Inferior parietal cortex (tissue), 1 donor: Measurements from ENCODE around the gene TTLL13.
"Not testable (repeated sequence)": the region's sequence is repeated elsewhere in the genome, so short reads cannot be mapped to it uniquely, and the experiment has no call there.

ENCODE experiments used
- DNase-seq: peaks from one replicate; pipeline ENCODE4 v3.0.0-alpha.2; 2016; ENCODE audit errors: extremely low spot score

Gene TTLL13

GRCh38 chr15:90281637-90282036 lies 32.3 kb downstream of the TTLL13 start:
- DNase-seq: not testable (repeated sequence)

GRCh38 chr15:90286678-90287077 lies 37.3 kb downstream of the TTLL13 start:
- no peak for DNase-seq

GRCh38 chr15:90287101-90287500 lies 37.7 kb downstream of the TTLL13 start:
- no peak for DNase-seq

- no peak for DNase-seq
These were observed 38.6 kb downstream of the TTLL13 start for GRCh38 chr15:90287946-90288345.

GRCh38 chr15:90291679-90292356 lies 42.5 kb downstream of the TTLL13 start:
- no peak for DNase-seq

- peak; percentile 67 for DNase-seq
These were observed 43.9 kb downstream of the TTLL13 start for GRCh38 chr15:90293040-90293810.

GRCh38 chr15:90294159-90294558 lies 44.8 kb downstream of the TTLL13 start:
- DNase-seq: no peak

GRCh38 chr15:90294601-90295269 lies 45.4 kb downstream of the TTLL13 start:
- DNase-seq: no peak

- DNase-seq: no peak
These were observed 45.9 kb downstream of the TTLL13 start for GRCh38 chr15:90295270-90295648.

- DNase-seq: not testable (repeated sequence)
These were observed 47.0 kb downstream of the TTLL13 start for GRCh38 chr15:90296316-90296884.

GRCh38 chr15:90297021-90297420 lies 47.7 kb downstream of the TTLL13 start:
- no peak for DNase-seq

- no peak for DNase-seq
These were observed 51.2 kb downstream of the TTLL13 start for GRCh38 chr15:90300541-90300940.

- peak; percentile 44 for DNase-seq
These were observed 51.8 kb downstream of the TTLL13 start for GRCh38 chr15:90300988-90301706.

- DNase-seq: peak; percentile 29
These were observed 52.4 kb downstream of the TTLL13 start for GRCh38 chr15:90301707-90302300.

- not testable (repeated sequence) for DNase-seq
These were observed 56.0 kb downstream of the TTLL13 start for GRCh38 chr15:90305355-90305754.

- no peak for DNase-seq
These were observed 56.6 kb downstream of the TTLL13 start for GRCh38 chr15:90305932-90306331.

- no peak for DNase-seq
These were observed 57.2 kb downstream of the TTLL13 start for GRCh38 chr15:90306560-90306959.

- no peak for DNase-seq
These were observed 58.3 kb downstream of the TTLL13 start for GRCh38 chr15:90307661-90308060.

- no peak for DNase-seq
These were observed 59.7 kb downstream of the TTLL13 start for GRCh38 chr15:90309020-90309419.
